ENCODE data around the gene CC2D2A.

GRCh38 chr4:15542760-15543159, 73.1 kb downstream of the CC2D2A start:
- TF ChIP-seq CTCF (IDR thresholded peaks at IDR 0.05) = no peak
- no peak for TF ChIP-seq POLR2AphosphoS5 (IDR thresholded peaks at IDR 0.05)
- no peak for TF ChIP-seq POLR2A (IDR thresholded peaks at IDR 0.05)
